ENCODE results near the gene KCNK7. TPM values are rescaled to one million over a fixed set of nuclear protein-coding genes. Genes with fewer than 3 reads are reported as not detected.

KCNK7 gene
- total RNA-seq, 1 donor = not detected

DNA sequence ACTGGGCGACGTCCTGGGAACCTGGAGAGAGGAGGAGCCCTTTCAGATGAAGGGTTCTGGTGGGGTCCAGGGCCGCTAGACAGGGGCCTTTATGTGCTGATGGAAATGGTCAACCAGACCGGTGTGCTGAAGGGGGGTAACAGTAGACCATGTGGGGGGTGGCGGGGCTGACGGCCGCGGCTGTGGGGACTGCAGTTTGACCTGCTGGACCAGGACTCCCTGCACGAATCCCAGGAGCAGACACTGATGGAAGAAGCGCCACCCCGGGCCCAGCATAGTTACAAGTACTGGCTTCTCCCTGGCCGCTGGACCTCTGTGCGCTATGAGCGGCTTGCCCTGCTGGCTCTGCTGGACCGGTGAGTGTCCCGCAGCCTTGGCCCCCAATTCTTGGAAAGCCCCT, 26.4 kb upstream of the KCNK7 start:
- DNase-seq (ENCODE audit: insufficient read length, low spot score, missing footprints) = no peak
- peaks cover 19% of the 10 kb centered on the region for H4K20me1 ChIP-seq (ENCODE audit: insufficient read depth, low read length)

DNA sequence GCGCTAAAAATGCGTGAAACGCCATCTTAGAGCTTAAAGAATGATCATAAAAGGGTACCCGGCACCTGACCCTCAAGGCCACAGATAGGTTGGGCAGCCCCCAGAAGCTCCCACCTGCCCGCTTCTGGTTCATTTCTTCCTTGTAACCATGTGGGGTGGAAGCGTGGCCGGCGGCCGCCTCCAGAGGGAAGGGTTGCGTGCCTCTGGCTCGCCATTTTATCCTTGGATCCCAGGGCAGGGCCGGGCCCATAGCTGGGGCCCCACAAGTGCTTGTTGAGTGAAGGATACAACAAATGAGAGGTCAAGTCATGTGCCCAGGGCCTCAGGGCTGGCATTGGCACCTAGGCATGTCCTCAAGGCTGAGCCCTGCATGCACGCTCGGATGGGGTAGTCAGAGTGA, 25.9 kb upstream of the KCNK7 start:
- Histone ChIP-seq H4K20me1 (ENCODE audit: insufficient read depth, low read length) (peaks cover 25% of the 10 kb centered on the region), H3K4me1 (ENCODE audit: insufficient read depth, low read length) (peaks cover 7% of the 10 kb centered on the region), H3K79me2 (ENCODE audit: insufficient read depth, low read length) (peaks cover 44% of the 10 kb centered on the region), H3K27me3 (ENCODE audit: insufficient read depth, low read length) (no peaks in the 10 kb centered on the region), H3K9me3 (ENCODE audit: low read depth, low read length) (no peaks in the 10 kb centered on the region), H3K4me3 (ENCODE audit: insufficient read depth, low read length) (no peak overlapping the region), H3K27ac (ENCODE audit: low read depth, low read length) (no peak overlapping the region), H2AFZ (ENCODE audit: low read length) (no peak overlapping the region), H3K36me3 (ENCODE audit: insufficient read depth, low read length) (peaks cover 79% of the 10 kb centered on the region), H3K4me2 (ENCODE audit: insufficient read depth, low read length) (no peak overlapping the region)
- no peak for DNase-seq (ENCODE audit: insufficient read length, low spot score, missing footprints)
- TF ChIP-seq, protein P1, sequence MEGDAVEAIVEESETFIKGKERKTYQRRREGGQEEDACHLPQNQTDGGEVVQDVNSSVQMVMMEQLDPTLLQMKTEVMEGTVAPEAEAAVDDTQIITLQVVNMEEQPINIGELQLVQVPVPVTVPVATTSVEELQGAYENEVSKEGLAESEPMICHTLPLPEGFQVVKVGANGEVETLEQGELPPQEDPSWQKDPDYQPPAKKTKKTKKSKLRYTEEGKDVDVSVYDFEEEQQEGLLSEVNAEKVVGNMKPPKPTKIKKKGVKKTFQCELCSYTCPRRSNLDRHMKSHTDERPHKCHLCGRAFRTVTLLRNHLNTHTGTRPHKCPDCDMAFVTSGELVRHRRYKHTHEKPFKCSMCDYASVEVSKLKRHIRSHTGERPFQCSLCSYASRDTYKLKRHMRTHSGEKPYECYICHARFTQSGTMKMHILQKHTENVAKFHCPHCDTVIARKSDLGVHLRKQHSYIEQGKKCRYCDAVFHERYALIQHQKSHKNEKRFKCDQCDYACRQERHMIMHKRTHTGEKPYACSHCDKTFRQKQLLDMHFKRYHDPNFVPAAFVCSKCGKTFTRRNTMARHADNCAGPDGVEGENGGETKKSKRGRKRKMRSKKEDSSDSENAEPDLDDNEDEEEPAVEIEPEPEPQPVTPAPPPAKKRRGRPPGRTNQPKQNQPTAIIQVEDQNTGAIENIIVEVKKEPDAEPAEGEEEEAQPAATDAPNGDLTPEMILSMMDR (IDR thresholded peaks at IDR 0.05; ENCODE audit: extremely low read depth, low read depth, low read length) = no peak

More for the DNA sequence above, 26.4 kb upstream of the KCNK7 start:
- Histone ChIP-seq H3K4me3 (ENCODE audit: insufficient read depth, low read length) (no peak overlapping the region), H3K4me2 (ENCODE audit: insufficient read depth, low read length) (no peak overlapping the region), H2AFZ (ENCODE audit: low read length) (no peak overlapping the region), H3K27me3 (ENCODE audit: insufficient read depth, low read length) (no peaks in the 10 kb centered on the region), H3K36me3 (ENCODE audit: insufficient read depth, low read length) (peaks cover 84% of the 10 kb centered on the region), H3K27ac (ENCODE audit: low read depth, low read length) (no peak overlapping the region), H3K4me1 (ENCODE audit: insufficient read depth, low read length) (peaks cover 1% of the 10 kb centered on the region), H3K9me3 (ENCODE audit: low read depth, low read length) (no peaks in the 10 kb centered on the region), H3K79me2 (ENCODE audit: insufficient read depth, low read length) (peaks cover 38% of the 10 kb centered on the region)
- TF ChIP-seq, protein P1 (IDR thresholded peaks at IDR 0.05; ENCODE audit: extremely low read depth, low read depth, low read length) = no peak

DNA sequence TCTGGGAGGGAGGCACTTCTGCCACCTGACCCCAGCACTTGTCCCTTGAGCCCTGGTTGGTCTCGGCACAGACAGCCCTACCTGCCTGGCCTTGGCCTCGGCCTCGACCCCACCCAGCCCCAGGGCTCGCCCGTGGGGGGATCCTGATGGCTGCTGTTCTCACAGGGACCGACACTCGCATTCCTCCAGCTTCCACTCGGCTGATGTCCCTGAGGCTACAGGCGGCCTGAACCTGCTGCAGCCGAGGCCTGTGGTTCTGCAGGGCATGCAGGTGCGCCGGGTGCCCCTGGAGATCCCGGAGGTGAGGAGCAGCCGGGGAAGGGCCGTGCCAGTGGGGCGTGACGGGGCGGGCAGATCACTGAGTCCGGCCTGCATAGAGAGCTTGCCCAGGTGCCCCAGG, 25.1 kb upstream of the KCNK7 start:
- H2AFZ ChIP-seq (ENCODE audit: low read length) = no peak overlapping the region
- no peak for DNase-seq (ENCODE audit: insufficient read length, low spot score, missing footprints)
- H3K9me3 ChIP-seq (ENCODE audit: low read depth, low read length) = no peaks in the 10 kb centered on the region
- no peaks in the 10 kb centered on the region for H3K27me3 ChIP-seq (ENCODE audit: insufficient read depth, low read length)
- no peak overlapping the region for H3K4me3 ChIP-seq (ENCODE audit: insufficient read depth, low read length)
- H3K36me3 ChIP-seq (ENCODE audit: insufficient read depth, low read length) = peaks cover 71% of the 10 kb centered on the region
- H3K27ac ChIP-seq (ENCODE audit: low read depth, low read length) = no peak overlapping the region
- peaks cover 9% of the 10 kb centered on the region for H3K4me1 ChIP-seq (ENCODE audit: insufficient read depth, low read length)
- TF ChIP-seq, protein P1 (IDR thresholded peaks at IDR 0.05; ENCODE audit: extremely low read depth, low read depth, low read length) = no peak
- H3K4me2 ChIP-seq (ENCODE audit: insufficient read depth, low read length) = no peak overlapping the region
- peaks cover 51% of the 10 kb centered on the region for H3K79me2 ChIP-seq (ENCODE audit: insufficient read depth, low read length)
- H4K20me1 ChIP-seq (ENCODE audit: insufficient read depth, low read length) = peaks cover 28% of the 10 kb centered on the region

DNA sequence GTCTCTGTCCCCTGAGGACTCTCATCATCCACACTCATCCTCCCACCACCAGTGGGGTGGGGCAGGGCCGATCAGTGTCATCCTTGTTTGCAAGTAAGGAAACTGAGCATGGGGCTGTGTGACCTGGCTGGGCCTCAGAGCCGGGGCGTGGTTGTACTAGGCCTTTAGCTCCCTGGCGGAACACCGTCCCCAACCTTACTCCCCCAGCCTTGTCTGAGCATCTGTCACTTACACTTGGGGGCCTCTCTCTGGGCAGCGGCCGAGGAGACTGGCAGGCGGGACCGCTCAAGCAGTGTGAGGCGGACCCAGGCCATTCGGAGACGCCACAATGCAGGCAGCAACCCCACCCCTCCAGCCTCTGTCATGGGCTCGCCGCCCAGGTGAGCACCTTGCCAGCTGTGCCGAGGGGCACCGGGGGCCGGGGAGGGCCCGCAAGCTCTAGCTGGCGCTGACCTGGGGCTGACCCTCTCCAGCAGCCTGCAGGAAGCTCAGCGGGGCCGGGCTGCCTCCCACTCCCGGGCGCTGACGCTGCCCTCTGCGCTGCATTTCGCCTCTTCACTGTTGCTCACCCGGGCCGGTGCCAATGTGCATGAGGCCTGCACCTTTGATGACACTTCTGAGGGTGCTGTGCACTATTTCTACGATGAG, 23.8 kb upstream of the KCNK7 start:
- peaks cover 9% of the 10 kb centered on the region for H3K4me1 ChIP-seq (ENCODE audit: insufficient read depth, low read length)
- no peaks in the 10 kb centered on the region for H3K9me3 ChIP-seq (ENCODE audit: low read depth, low read length)
- H3K4me2 ChIP-seq (ENCODE audit: insufficient read depth, low read length) = no peak overlapping the region
- H3K27me3 ChIP-seq (ENCODE audit: insufficient read depth, low read length) = no peaks in the 10 kb centered on the region
- no peak overlapping the region for H3K27ac ChIP-seq (ENCODE audit: low read depth, low read length)
- no peak for DNase-seq (ENCODE audit: insufficient read length, low spot score, missing footprints)
- no peak overlapping the region for H2AFZ ChIP-seq (ENCODE audit: low read length)
- peaks cover 28% of the 10 kb centered on the region for H4K20me1 ChIP-seq (ENCODE audit: insufficient read depth, low read length)
- TF ChIP-seq, protein P1 (IDR thresholded peaks at IDR 0.05; ENCODE audit: extremely low read depth, low read depth, low read length) = no peak
- H3K36me3 ChIP-seq (ENCODE audit: insufficient read depth, low read length) = peaks cover 66% of the 10 kb centered on the region
- H3K4me3 ChIP-seq (ENCODE audit: insufficient read depth, low read length) = no peak overlapping the region
- peaks cover 59% of the 10 kb centered on the region for H3K79me2 ChIP-seq (ENCODE audit: insufficient read depth, low read length)
